Kidney glomerular epithelial cell (primary cell): ENCODE results near the gene UBL4B.
"Not testable (repeated sequence)": the region's sequence is repeated elsewhere in the genome, so short reads cannot be mapped to it uniquely, and the experiment has no call there.

Experiments
- DNase-seq: peaks from one replicate; lab custom pipeline; 2025; lab: John Stamatoyannopoulos, UW

UBL4B gene, protein sequence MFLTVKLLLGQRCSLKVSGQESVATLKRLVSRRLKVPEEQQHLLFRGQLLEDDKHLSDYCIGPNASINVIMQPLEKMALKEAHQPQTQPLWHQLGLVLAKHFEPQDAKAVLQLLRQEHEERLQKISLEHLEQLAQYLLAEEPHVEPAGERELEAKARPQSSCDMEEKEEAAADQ

DNA sequence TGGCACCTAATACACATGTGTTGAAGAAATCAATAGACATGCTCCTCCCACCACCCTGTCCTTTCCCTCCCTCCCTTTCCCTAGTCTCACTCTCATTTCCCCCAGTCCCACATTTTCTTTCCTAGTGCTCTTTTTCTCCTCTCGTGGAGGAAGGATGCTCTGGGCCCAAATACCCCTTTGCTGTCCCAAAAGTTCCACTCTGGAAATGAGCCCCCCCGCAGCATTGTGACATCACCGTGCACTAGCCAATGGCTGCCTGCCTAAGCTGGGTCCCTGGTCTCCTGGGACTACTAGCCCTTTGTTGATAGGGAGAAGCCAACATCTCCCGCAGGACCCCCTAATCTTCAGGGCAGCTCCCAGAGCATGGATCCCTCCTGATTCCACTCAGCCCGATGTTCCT lies at the start of gene UBL4B:
Gene UBL4B, plus strand, starts transcription at position 301 of the 400 bp plus-strand sequence. Its CDS starts 92 bp downstream, at position 393.
- no peak for DNase-seq

DNA sequence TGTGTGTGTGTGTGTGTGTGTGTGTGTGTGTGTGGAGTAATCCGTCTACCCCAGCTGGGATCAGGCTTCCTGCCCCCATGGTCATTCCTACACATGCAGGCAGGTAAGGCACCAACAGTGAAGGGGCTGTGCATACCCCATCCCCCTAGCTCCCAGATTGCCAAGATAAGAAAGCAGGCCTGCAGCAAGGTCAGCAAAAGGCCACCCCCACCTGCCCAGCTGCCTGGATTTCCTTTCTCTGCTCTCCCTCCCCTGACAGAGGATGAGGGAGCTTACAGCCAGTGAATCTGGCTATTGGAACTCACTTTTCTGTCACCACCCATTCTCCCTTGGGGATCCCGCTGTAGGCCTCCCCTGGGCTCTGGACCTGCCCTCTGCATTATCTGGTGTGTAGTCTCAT lies 49.6 kb upstream of the UBL4B start:
- no peak for DNase-seq

DNA sequence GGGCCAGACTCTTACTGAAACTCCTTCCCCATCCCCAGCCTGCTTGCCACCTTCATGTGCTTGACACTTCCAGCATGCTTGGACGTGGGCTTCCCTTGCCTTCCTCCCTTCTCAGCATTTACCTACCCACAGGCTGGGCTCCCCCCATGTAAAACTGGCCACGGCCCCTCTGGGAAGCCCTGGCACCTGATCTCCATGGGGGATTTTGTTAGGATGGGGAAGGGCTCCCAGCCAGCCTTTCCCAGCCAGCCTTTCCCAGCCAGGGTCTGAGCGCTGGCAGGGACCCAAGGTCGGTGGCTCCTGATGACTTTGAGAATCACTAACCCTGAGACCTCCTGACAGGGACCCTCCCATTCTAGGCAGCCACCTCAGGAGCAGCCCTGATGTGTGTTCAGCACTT lies 48.5 kb upstream of the UBL4B start:
- no peak for DNase-seq

DNA sequence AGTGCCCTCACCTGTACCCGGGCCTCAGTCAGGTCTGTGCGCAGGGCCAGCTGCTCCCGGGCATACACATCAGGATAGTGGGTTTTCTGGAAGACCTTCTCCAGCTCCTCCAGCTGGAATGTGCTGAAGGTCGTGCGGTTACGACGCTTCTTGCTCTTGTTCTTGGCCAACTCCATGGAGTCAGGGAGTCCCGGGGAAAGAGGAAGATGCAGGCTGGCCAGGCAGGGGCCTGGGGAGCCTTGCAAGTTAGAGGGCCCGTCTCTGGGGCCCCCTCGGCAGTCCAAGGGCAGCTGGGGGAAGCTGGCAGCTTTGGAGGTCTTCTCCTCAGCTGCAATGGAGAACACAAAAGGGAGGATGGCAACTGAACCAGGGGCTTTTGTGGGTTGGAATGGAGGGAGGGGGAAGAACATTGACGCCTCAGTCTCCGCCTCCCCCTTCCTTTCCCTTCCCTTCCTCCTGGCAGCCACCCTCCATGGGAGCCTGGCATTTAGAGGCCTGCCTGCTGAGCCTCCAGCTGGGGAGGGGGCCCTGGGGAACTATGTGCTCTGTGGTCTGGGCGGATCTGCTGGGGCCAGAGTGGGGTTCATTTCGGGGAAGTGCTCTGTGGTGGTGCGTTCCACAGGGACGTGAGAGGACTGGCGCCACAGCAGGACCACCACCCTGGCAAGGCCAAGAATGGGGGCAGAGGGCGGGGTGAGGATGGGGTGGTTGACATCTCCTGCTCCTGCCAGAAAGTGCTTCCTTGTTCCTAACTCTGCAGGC lies 47.5 kb upstream of the UBL4B start:
- DNase-seq, result no peak

DNA sequence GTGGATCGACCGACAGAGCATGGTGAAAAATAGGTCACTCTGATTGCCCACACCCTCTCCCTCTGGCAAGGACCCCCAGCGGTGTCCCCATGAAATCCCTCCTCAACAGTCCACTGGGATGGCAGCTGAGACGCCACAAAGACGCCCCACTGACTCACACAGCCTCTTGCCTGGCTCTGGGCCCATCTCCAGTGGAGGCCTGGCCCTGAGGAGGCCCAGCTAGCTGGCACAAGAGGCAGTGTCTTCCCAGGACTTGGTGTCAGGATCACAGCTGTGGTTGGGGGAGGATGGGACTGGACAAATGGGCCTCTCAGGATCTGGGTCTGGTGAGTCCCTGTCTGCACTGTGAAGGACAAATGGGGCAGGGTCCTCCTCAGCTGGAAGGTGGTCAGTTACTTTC lies 46.4 kb upstream of the UBL4B start:
- DNase-seq, result no peak

DNA sequence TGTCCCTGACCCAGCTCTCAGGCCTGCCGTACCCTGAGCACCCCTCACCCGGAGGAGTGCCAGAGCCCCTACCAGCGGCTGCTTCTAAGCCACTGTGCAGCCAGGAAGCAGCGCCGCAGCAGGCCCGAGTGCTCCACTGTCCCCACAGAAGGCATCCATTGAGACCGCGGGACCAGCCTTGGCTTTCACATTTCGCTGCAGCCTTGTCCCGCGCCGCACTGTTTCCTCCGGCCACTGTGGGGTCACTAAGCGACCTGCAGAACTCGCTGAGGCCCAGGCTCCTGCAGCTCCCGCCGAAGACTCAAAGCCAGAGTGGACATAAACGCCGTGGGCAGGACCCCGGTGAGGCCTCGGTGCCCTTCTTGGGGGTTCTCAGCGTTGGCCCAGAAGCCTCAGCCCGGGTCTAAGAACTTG lies 44.8 kb upstream of the UBL4B start:
- no peak for DNase-seq

DNA sequence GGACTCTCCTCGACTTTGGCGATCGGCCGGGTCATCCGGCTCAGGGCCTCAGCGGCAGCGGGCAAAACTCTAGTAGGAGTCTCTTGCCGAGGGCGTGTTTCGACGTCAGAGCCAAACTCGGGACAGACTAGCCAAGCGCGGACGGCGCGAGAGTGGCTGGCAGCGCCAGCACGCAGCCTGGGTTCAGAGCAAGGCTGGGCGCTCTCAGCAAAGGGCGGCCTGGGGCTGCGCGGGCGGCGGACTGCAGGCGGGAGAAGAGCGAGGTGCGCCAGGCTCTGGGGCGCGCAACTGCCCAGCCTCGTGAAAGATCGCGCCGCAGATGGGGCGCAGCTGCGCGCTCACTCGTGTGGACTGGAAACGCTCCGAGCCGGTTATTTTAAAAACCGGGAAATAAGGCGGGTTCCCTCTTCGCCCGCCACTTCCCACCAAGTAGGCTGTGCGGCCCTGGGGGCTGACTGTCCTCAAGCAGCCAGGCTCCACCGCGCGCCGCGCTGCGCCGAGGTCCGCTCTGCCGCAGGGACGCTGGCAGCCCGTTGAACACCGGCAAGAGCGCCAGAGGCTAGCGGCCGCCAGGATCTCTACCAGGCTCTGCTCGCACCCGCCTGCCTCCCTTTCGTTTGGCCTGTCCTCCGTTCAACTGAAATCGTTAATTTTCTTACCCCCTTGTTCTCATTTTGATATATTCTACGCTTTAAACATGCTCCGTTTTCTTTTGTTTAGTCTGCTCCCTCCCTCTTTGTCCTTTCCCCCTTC lies 44.2 kb upstream of the UBL4B start:
- DNase-seq, result no peak

DNA sequence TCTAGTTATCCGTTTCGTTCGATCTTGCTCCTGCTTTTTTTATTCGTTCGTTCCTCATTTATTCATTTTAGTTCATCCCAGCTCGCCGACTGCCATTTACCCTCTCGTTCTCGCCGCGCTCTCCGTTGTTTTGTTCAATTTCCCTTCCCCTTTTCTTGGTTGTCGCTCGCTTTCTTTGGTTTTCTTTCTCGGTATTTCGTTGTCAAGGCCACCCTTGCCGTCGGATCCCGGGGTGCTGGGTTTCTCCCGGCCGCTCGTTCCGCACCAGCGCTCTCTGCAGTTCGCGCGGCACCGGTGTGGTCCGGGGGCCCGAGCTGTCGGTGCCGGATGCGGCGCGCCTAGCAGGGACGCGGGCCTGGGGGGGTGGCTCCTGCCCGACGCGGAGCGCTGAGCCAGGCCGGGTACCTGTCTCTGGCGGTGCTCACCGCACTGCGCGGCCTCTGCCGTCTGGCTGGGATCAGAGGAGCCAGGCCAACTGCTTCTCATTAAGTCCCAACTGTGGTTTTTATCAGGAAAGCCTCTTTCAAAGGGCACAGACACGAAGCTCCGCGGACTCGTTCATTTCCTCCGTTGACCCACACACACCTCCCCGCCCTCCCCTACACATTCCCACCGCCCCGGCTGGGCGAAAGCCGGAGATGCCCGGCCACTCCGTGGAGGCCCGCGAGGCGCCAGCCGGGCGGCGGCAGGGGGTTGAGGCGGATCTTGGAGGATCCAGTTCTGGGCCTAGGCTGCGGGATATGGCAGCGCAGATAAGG lies 43.4 kb upstream of the UBL4B start:
- no peak for DNase-seq

DNA sequence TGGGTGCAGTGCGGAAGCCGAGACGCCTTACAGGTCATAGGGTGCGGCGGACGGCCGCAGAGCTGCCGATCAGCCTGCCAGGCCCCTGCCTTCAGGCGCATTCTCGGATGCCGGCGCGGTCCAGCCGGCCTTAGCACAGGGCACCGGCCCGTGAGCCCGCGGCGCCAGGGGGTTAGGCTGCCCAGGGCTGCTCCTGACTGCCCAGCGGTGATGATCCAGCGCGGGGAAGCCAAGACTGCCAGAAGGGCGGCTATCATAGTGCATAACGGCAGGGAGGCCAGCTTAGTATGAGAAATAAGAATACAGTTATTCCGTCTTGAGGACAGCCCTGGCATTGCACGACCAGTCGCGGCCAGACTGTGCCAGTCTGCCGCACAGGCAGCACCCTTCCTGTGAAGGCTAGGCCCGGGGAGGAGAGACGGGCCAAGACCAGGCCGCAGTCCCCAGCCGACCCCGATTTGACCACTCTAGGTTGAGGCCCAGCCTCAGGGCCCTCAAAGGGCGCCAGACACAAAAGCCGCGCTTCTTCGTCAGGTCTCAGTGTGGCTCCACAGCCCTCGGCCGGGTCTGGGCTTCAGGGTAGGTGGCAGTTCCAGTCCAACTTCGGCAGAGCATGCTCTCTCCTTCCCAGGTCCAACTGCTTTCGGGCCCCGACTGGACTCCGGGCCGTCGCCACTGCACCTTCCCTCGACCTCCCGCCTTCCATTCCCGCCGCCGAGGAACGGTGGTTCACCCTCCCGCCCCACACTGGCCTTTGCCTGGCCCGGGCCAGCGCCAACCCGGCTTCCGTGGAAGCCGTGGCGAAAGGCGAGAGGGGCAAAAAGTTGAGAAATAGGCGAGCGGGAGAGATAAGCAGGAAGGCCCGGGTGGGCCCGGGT lies 42.6 kb upstream of the UBL4B start:
- DNase-seq, result no peak

DNA sequence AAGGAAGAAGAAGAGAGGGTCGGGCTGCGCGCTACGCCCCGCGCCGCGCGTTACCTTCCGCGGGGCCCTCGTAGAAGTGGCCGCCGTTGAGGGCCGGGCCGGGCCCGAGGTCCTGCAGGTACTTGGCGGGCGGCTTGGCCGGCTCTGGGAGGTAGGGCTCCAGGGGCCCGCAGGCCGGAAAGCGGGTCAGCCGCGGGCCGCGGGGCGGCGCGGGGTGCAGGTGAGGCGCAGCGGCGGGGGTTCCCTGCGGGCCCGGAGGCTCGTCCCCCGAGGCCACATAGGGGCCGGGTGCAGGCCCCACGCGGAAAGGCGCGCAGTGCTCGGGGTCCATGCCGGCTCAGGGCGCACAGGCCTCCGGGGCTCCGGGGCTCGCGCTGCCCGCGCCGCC lies 42.0 kb upstream of the UBL4B start:
- DNase-seq, result no peak

DNA sequence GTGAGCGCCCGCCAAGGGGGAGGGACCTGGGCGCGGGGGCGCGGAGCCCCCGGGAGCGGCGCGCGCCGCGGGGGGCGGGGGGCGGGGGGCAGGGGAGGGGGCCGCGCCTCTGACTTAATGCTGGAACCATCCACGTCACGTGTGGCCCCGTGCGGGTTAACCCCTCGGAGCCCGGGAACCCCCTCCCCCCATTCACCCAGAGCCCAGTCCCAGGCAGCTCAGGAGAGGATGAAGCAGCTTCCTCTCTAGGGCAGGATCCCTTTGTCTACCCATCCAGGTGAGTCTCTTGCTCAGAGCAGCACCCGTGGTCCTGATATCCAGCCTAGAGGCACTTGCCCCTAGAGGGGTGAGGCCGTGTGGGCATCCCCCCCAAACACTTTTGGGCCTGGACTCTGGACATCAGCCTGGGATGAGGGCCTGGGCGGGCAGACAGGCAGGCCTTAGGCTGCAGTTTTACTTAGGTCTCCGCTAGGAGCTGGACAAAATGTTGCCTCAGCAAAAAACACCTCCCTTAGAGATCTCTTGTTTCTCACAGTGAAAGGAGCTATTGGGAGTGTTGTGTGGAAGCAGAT lies 41.5 kb upstream of the UBL4B start, which contains the start of gene ALX3:
Gene ALX3, minus strand, starts transcription at position 2 of the 572 bp plus-strand sequence. CDS start 60 bp downstream, outside the sequence.
- no peak for DNase-seq

DNA sequence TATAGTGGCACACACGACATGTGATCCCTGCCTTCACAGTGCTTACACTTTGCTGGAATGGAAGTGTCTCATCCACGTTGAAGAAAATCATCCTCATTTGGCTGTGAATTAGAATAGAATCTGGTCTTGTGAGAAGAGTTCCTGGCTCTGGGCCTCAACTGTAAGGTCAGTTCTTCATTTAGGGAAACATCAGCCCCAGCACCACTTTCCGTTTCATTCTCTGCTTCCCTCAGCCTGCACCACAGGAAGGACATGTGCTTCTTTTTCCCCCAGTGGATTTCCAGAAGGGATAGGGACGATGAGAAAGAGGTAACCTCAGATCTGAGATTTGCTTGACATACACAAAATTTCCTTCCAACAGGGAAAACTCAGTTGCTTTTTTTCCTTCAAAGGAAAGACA lies 38.1 kb upstream of the UBL4B start:
- DNase-seq, result no peak

DNA sequence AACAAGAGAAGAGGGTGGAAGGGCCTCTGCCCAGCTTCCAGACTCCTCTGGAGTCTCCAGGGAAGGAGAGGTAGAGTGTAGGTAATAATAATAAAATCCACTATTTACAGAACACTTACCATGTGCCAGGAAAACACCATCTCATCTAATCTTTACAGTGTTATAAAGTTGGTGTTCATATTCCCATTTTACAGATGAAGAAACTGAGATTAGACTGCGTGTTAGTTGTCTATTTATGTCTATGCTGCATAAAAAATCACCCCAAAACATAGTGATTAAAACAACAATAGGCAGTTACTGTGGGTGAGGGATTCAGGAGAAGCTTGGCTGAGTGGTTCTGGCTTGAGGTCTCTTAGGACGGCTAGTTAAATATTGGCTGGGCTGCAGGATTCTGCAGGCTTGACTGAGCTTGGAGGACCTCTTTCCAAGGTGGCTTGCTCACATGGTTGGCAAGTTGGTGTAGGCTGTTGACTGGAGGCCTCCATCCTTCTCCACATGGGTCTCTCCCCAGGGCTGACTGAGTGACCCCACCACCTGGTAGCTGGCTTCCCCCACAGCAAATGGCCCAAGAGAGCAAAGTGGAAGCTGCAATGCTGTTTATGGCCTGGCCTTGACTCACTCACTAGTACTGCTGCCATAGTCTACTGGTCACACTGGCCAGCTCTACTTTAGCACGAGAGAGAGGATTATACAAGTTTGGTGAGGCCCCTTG lies 35.3 kb upstream of the UBL4B start:
- no peak for DNase-seq

DNA sequence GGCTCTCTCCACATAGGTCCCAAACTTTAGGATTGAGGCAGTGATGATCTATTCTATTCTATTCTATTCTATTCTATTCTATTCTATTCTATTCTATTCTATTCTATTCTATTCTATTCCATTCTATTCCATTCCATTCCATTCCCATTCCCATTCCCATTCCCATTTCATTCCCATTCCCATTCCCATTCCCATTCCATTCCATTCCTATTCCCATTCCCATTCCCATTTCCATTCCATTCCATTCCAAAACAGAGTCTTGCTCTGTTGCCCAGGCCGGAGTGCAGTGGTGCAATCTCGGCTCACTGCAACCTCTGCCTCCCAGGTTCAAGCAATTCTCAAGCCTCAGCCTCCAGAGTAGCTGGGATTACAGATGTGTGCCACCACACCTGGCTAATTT lies 32.2 kb upstream of the UBL4B start:
- not testable (repeated sequence) for DNase-seq

DNA sequence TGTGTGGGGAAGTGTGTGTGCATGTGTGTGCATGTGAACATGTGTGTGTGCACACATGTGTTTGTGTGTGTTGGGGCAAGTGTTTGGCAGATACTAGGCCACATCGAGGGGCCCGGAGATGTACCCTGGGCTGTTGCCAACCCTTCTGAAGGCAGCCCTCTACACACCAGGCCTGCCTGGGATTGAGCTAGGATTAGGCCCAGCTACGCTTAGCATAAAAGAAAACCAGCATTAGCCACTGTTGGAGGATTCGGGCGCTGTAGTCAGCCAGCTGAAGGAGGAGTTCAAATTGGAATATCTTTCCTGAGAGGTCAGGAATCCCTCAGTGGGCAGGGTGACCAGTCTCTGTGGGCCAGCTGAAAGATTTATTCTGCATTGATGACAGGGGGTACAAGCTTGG lies 31.2 kb upstream of the UBL4B start:
- DNase-seq, result no peak

DNA sequence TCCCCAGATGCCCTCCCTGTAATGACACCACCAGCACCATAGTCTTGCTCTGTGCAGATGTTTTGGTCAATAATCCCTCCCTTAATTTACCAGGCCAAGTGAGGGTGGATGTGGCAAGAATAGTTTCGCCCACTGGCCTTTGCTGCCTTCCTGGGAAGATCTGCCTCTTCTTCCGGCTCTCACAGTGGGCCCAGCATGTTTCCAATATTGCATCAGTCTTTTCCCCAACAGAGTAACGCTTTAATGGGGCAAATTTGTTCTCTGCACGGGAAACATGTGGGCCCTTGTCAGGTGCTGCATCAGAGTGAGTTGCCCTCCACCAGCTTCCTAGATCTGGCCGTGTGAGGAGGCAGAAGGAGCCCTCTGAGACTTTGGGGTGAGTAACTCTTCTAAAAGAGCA lies 29.8 kb upstream of the UBL4B start:
- no peak for DNase-seq

DNA sequence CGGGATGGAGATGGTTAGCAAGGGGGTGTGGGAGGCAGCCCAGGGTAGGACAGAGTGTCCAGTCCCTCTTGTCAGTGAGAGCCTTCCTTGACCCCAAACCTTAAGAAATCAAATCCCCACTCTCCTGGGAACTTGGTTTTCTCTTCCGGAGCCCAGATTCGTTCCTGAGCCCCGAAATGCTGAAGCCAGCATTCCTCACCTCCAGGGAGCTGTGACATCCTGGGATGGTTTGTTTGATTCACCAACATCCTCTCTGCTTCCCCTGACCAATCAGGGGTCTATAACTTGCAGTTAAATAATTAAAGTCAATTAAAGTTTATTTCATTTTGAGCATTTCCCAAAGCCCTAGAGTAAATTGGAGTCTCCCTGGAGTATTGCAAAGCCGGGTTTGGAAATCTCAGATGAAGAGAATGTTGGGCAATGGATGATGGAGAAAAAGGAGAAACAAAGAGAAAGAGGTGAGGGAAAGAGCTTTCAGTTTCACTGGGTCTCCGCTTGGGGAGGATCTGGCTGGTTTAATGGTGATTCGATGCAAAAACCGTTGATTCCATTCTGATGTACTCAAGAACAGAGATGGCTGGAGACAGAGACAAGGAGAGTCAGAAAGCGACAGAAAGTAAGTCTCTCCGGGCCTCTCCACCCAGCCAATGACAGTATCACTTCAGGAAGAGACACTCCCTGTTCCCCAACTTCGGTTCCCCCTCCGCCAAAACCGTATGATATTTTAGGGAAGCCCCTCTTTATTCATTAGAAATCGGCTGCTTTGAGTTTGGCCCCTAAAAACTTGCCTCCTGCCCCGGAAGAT lies 29.0 kb upstream of the UBL4B start:
- DNase-seq, result no peak

DNA sequence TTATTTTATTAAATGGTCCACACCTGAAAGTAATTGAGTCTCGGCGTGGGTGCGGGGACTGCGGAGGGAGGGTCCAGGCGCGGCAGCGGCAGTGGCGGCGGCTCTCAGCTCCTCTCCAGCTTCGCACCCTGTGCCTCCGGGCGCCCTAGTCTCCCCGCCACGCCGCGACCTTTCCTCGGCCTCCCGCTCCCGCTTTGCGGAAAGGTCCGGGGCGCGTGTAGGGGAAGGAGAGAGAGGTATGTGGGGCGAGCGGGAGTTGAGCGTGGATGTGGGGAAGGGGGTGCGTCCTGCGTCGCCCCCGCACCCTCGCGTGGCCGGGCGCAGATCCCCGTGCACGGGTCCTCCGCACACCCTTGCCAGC lies 28.4 kb upstream of the UBL4B start:
- no peak for DNase-seq

DNA sequence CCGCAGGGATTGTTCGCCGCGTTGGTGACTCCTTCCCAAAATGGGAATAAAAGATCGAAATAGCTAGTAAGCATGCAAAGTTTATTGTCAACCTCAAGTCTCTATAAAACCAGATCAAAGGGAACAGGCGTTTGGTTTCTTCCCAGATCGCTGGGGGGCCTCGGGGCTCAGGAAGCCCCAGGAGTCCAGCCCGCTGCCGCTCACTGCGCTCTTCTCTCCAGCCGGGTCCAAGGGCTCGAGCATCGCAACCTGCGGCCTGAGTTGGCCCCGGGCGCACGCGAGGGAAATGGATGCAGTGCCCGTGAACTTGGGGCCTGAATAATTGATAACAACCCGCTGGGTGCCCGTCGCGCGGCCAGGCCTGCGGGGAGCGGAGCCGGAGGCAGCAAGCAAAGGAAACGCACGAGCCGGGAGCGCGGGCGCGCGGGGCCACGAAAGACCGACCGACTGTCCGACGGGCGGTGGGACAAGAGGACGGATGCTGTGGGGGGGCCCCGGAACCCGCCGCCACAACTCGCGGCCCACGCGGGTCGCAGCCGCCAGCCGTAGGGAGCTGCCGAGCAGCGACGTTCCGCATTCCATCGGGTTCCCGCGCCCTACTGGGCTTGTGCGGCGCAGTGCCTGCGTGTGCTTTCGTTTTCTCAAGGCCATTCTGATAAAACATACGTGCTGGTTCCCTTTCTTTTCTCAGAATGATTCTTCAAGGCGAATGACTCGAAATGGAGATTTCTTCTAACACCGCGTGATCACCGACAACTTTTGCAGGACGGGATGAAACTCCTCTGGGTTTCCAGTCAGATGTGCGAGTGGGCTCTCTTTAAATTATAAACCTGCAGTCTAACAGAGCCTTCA lies 27.8 kb upstream of the UBL4B start:
- no peak for DNase-seq
